AG10803 (cell line): ENCODE results near the gene ROR2.

ENCODE experiments used
- DNase-seq: peaks from one replicate; pipeline ENCODE4 v3.0.0; 2010; ENCODE audit warnings: low read depth
- H3K4me3 ChIP-seq: 2 replicates; pipeline ENCODE4 v1.5.1; 2011; ENCODE audit warnings: mild to moderate bottlenecking, low read length, control low read depth
- TF ChIP-seq, protein P1 (sequence below): conservative IDR thresholded peaks from 2 replicates; pipeline ENCODE4 v1.5.1; 2011; ENCODE audit warnings: mild to moderate bottlenecking, low read length, control low read depth, inconsistent platforms

The ROR2 gene

DNA sequence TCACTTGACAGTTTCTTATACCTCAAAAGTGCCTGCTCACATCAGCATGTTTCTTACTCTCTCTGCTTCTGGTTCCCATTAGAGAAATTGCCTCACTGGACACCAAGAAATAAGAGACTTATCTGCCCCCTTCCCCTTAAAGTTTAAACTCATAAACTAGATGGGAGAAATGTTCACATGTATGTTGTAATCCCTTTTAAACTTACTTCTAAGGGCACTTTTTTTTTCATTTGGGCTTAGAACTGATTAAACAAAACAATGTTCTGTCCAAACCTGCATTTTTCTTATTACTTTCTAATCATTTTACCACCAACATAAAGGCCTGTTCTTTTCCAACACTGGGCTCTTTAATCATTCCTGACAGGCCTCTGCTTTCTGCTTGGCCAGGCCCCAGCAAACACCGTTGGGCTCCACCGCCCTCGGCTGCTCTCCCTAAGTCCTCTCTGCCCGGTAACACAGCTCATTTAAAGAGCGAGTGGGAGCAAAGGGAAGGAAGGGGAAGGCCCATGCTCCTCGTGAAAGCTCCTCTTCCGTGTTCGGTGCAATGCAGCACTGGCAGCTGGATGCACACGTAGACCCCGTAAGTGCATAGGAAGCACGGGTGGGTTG lies 53.4 kb downstream of the ROR2 start:
- no peak overlapping the region for H3K4me3 ChIP-seq
- DNase-seq, result peak; percentile 42
- TF ChIP-seq, protein P1, sequence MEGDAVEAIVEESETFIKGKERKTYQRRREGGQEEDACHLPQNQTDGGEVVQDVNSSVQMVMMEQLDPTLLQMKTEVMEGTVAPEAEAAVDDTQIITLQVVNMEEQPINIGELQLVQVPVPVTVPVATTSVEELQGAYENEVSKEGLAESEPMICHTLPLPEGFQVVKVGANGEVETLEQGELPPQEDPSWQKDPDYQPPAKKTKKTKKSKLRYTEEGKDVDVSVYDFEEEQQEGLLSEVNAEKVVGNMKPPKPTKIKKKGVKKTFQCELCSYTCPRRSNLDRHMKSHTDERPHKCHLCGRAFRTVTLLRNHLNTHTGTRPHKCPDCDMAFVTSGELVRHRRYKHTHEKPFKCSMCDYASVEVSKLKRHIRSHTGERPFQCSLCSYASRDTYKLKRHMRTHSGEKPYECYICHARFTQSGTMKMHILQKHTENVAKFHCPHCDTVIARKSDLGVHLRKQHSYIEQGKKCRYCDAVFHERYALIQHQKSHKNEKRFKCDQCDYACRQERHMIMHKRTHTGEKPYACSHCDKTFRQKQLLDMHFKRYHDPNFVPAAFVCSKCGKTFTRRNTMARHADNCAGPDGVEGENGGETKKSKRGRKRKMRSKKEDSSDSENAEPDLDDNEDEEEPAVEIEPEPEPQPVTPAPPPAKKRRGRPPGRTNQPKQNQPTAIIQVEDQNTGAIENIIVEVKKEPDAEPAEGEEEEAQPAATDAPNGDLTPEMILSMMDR, result no peak

- DNase-seq, result no peak
- H3K4me3 ChIP-seq, result no peak overlapping the region
- TF ChIP-seq, protein P1, result no peak
Observed at GRCh38 chr9:91896097-91896496, 53.9 kb downstream of the ROR2 start.

GRCh38 chr9:91894536-91894935 lies 55.5 kb downstream of the ROR2 start:
- no peak overlapping the region for H3K4me3 ChIP-seq
- TF ChIP-seq, protein P1, result no peak
- DNase-seq, result no peak

DNA sequence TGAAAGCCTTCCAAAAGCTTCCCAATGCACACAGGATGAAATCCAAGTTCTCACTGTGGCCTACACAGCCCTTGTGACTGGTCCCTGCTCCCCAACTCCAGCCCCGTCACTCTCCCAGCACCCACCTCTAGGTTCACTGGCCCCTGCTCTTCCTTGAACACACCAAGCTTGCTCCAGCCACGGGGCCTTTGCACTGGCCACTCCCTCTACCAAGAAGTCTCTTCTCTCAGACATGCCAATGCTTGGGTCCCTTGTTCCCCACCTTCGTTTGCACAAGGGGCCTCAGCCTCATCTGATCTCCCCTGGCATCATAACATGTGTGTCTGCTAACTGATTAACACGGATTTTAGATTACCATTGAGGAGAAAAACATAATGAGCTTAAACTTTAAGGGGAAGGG lies 56.0 kb downstream of the ROR2 start:
- H3K4me3 ChIP-seq, result no peak overlapping the region
- TF ChIP-seq, protein P1, result no peak
- no peak for DNase-seq

- TF ChIP-seq, protein P1, result no peak
- no peak overlapping the region for H3K4me3 ChIP-seq
- DNase-seq, result no peak
Observed at GRCh38 chr9:91891915-91892314, 58.1 kb downstream of the ROR2 start.

DNA sequence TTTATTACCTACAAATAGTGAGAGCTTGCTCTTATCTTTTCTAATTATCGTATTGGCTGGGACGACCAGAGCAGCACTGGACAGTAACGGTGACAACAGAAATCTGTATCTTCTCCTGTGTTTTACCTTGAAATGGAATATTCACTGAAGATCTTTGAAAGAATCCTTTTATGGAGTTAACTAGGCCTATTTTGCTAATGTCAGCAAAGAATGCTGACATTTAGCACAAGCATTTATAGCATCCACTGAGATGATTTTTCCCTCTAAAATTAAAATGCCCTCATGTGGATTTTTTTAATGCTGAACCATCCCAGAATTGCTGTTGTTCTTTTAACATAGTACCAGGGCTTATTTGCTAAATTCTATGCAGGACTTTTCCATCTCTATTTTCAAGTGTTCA lies 59.4 kb downstream of the ROR2 start:
- TF ChIP-seq, protein P1, result no peak
- H3K4me3 ChIP-seq, result no peak overlapping the region
- DNase-seq, result no peak

DNA sequence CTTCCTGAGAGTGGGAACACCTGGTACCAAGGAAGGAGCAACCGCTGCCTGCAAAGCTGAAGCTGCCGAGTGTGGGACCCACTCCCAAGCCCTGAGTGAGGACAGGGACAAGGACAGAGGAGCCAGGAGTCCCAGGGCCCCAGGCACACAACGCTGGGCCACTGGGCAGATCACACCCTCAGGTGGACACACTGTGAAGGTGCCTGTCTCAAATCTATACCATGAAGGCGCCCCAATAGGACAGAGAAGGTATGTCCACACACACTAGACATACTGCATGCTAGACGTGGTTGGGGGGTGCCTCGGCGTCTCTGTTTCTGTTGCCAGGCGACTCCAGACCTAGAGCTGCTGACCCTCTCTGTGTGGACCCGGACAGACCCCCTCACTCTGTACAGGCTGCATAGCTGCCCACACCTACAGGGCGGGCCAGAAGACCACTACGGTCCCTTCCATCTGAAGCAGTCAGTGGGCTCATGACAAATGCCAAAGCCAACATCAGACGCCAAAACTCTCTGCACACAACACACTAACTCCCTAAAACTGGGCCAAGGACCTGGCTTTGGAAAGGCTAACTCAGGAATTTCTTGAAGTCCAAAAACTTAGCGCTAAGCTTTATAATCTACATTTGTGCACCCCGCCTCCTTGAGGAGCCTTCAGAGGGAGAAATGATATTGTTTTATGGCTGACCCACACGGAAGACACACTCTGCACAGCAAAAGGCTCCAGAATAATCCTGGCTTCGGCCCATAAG lies 60.7 kb downstream of the ROR2 start:
- no peak for DNase-seq
- TF ChIP-seq, protein P1, result no peak
- H3K4me3 ChIP-seq, result no peak overlapping the region
